Measurements from ENCODE around the gene COQ10A. TPM values are rescaled to one million over a fixed set of nuclear protein-coding genes. Genes with fewer than 3 reads are reported as not detected.

Gene COQ10A
- total RNA-seq, 1 experiment from 2014 or later, result 24.4 TPM

GRCh38 chr12:56258068-56258819 lies 8.5 kb upstream of the COQ10A start, which contains the start of gene ANKRD52 (continued):
- TF ChIP-seq ZNF423 (CRISPR knock-in tag; IDR thresholded peaks at IDR 0.05), result no peak
- TF ChIP-seq GTF2I (CRISPR knock-in tag; conservative IDR thresholded peaks at IDR 0.05), result no peak
- TF ChIP-seq JUN (CRISPR knock-in tag; IDR thresholded peaks at IDR 0.05), result no peak
- TF ChIP-seq ERG (CRISPR knock-in tag; IDR thresholded peaks at IDR 0.05), result no peak
- no peak for TF ChIP-seq ZNF425 (CRISPR knock-in tag; conservative IDR thresholded peaks at IDR 0.05)
- TF ChIP-seq ESRRA (CRISPR knock-in tag; IDR thresholded peaks at IDR 0.05; ENCODE audit: borderline replicate concordance), result no peak
- no peak for TF ChIP-seq ZNF232 (CRISPR knock-in tag; IDR thresholded peaks at IDR 0.05)
- TF ChIP-seq FOXP4 (CRISPR knock-in tag; IDR thresholded peaks at IDR 0.05), result peak; percentile 94
- no peak for TF ChIP-seq TP53 (CRISPR knock-in tag; IDR thresholded peaks at IDR 0.05)
- no peak for TF ChIP-seq IRF2 (CRISPR knock-in tag; IDR thresholded peaks at IDR 0.05; ENCODE audit: borderline replicate concordance, low read depth)
- TF ChIP-seq USF2 (CRISPR knock-in tag; IDR thresholded peaks at IDR 0.05), result no peak
- TF ChIP-seq ETV6 (CRISPR knock-in tag; IDR thresholded peaks at IDR 0.05), result 0 out of 2 replicates have a peak, but pooled peaks have one; percentile 20
- no peak for TF ChIP-seq ZBTB43 (CRISPR knock-in tag; IDR thresholded peaks at IDR 0.05)
- TF ChIP-seq ZNF532 (CRISPR knock-in tag; IDR thresholded peaks at IDR 0.05; ENCODE audit: borderline replicate concordance), result no peak
- TF ChIP-seq SP1 (CRISPR knock-in tag; conservative IDR thresholded peaks at IDR 0.05), result peak; percentile 92
- TF ChIP-seq GABPB1 (CRISPR knock-in tag; IDR thresholded peaks at IDR 0.05), result no peak
- no peak for TF ChIP-seq MYBL2 (CRISPR knock-in tag; IDR thresholded peaks at IDR 0.05)
- no peak for TF ChIP-seq USF1 (CRISPR knock-in tag; IDR thresholded peaks at IDR 0.05)
- TF ChIP-seq ZSCAN18 (CRISPR knock-in tag; IDR thresholded peaks at IDR 0.05), result no peak
- no peak for TF ChIP-seq ELF4 (CRISPR knock-in tag; IDR thresholded peaks at IDR 0.05; ENCODE audit: low read depth)
- no peak for TF ChIP-seq EMX1 (CRISPR knock-in tag; IDR thresholded peaks at IDR 0.05)
- TF ChIP-seq NFYB (CRISPR knock-in tag; conservative IDR thresholded peaks at IDR 0.05; ENCODE audit: low read depth), result no peak
- TF ChIP-seq TCF7 (CRISPR knock-in tag; IDR thresholded peaks at IDR 0.05; ENCODE audit: low read depth), result no peak
